Breast epithelium (tissue), 3 donors: Measurements from ENCODE around the gene PRKCSH.

Experiments used
- POLR2AphosphoS5 ChIP-seq, 3 donors: sonication (generic); formaldehyde crosslinking; IDR thresholded peaks; one replicate each; pipeline ENCODE4 v1.6.1; 2017; ENCODE audit warnings: antibody characterized with exemption in 3 of 3
- TF ChIP-seq, protein P1 (sequence below), 3 donors: fragments of 450-650 bp; IDR thresholded peaks; one replicate each; pipeline ENCODE4 v1.5.1; 2016 to 2017; ENCODE audit warnings: antibody characterized with exemption in 3 of 3, mild to moderate bottlenecking in 3 of 3, moderate library complexity in 3 of 3

GRCh38 chr19:11408591-11408990 is 26.8 kb upstream of the PRKCSH start:
- TF ChIP-seq, protein P1, sequence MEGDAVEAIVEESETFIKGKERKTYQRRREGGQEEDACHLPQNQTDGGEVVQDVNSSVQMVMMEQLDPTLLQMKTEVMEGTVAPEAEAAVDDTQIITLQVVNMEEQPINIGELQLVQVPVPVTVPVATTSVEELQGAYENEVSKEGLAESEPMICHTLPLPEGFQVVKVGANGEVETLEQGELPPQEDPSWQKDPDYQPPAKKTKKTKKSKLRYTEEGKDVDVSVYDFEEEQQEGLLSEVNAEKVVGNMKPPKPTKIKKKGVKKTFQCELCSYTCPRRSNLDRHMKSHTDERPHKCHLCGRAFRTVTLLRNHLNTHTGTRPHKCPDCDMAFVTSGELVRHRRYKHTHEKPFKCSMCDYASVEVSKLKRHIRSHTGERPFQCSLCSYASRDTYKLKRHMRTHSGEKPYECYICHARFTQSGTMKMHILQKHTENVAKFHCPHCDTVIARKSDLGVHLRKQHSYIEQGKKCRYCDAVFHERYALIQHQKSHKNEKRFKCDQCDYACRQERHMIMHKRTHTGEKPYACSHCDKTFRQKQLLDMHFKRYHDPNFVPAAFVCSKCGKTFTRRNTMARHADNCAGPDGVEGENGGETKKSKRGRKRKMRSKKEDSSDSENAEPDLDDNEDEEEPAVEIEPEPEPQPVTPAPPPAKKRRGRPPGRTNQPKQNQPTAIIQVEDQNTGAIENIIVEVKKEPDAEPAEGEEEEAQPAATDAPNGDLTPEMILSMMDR (IDR thresholded peaks at IDR 0.05), result no peak
- TF ChIP-seq POLR2AphosphoS5 (IDR thresholded peaks at IDR 0.05), result no peak
